Mesothelial cell of epicardium (in vitro differentiated cells): ENCODE data around the gene HEBP2. TPM values are rescaled to one million over a fixed set of nuclear protein-coding genes. Genes with fewer than 3 reads are reported as not detected.

ENCODE experiments used
- DNase-seq, 2 experiments: peaks; one replicate each; pipeline ENCODE4 v3.0.0; 2021; ENCODE audit warnings: low spot score in 2 of 2; ENCODE audit not compliant: unreplicated experiment in 2 of 2
- H3K27ac Mint-ChIP-seq: 2 replicates; pipeline ENCODE4 v1.8.0; 2021; ENCODE audit warnings: mixed read lengths
- H3K27me3 Mint-ChIP-seq: 2 replicates; pipeline ENCODE4 v1.8.0; 2021; ENCODE audit warnings: low read depth, mixed read lengths
- H3K36me3 Mint-ChIP-seq: 2 replicates; pipeline ENCODE4 v1.8.0; 2021; ENCODE audit warnings: mixed read lengths
- H3K4me1 Mint-ChIP-seq: 2 replicates; pipeline ENCODE4 v1.8.0; 2021; ENCODE audit warnings: mixed read lengths
- H3K4me3 Mint-ChIP-seq: 2 replicates; pipeline ENCODE4 v1.8.0; 2021; ENCODE audit warnings: mild to moderate bottlenecking, moderate library complexity, mixed read lengths
- H3K9me3 Mint-ChIP-seq: 2 replicates; pipeline ENCODE4 v1.8.0; 2021; ENCODE audit warnings: mixed read lengths
- total RNA-seq: library from RNA; stranded (reverse); gene quantifications from 3 replicates; pipeline ENCODE4 v1.2.1, GENCODE V29; 2021
- TF ChIP-seq, protein P1 (sequence below): fragments of 200-600 bp; sonication (generic); IDR thresholded peaks from one replicate; pipeline ENCODE4 v1.5.0; 2021; ENCODE audit warnings: antibody characterized with exemption; ENCODE audit not compliant: unreplicated experiment

Gene HEBP2
- total RNA-seq, 1 donor from 2014 or later = 53.7 TPM

DNA sequence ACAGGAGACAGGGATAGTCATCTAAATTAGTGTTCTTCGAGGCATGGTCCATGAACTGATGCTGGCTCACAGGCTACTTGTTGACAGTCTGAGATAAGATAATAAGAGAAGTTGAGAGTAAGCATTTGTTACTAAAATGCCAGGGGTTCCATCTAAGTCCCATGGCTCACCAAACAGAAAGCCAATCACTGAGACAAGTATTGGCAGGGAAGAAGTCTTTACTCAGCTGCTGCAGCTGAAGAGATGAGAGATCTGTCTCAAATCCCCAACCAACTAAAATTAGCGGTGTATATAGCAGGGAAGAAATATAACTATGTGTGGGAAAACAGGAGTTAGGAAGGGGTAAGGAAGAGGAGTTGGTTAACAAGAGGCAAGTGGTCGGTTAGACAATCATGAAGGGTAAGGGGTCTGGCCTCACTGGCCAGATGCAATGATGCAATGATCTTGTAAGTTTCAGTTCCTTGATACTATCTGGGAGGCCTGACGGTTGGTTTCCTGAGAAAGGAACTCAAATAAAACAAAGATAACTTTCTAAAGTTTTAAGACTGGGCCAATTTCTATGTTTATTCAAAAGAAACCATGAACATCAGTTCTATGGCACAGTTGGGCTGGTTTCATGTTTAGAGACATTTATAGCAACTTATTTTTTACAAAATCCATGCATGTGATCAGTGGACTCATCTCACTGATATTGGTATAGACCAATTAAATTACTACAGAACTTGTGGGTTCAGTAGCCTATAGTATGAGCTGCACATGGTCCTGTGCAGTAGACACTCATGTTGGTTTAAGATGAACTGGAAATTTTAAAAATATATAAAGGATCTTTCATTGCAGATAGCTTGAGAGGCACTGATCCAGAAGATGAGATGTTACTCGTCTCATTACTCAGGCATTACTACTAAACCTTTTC is 9.9 kb upstream of the HEBP2 start:
- Mint-ChIP-seq H3K36me3 (no peaks in the 10 kb centered on the region), H3K9me3 (no peaks in the 10 kb centered on the region), H3K4me3 (no peak overlapping the region), H3K27me3 (no peaks in the 10 kb centered on the region), H3K4me1 (peaks cover 21% of the 10 kb centered on the region), H3K27ac (no peak overlapping the region)
- no peak for DNase-seq
- TF ChIP-seq, protein P1, sequence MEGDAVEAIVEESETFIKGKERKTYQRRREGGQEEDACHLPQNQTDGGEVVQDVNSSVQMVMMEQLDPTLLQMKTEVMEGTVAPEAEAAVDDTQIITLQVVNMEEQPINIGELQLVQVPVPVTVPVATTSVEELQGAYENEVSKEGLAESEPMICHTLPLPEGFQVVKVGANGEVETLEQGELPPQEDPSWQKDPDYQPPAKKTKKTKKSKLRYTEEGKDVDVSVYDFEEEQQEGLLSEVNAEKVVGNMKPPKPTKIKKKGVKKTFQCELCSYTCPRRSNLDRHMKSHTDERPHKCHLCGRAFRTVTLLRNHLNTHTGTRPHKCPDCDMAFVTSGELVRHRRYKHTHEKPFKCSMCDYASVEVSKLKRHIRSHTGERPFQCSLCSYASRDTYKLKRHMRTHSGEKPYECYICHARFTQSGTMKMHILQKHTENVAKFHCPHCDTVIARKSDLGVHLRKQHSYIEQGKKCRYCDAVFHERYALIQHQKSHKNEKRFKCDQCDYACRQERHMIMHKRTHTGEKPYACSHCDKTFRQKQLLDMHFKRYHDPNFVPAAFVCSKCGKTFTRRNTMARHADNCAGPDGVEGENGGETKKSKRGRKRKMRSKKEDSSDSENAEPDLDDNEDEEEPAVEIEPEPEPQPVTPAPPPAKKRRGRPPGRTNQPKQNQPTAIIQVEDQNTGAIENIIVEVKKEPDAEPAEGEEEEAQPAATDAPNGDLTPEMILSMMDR = no peak

DNA sequence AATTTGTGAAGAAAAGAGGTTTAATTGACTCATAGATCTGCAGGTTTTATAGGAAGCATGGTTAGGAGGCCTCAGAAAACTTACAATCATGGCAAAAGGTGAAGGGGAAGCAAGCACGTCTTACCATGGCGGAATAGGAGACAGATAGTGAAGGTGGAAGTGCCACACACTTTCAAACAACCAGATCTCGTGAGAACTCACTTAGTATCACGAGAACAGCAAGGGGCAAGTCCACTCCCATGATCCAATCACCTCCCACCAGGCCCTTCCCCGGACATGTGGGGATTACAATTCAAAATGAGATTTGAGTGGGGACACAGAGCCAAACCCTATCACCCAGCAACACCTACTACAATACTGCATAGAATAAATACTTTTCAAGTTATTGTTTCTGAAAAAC is 7.3 kb upstream of the HEBP2 start:
- Mint-ChIP-seq H3K9me3 (no peaks in the 10 kb centered on the region), H3K27ac (no peak overlapping the region), H3K27me3 (no peaks in the 10 kb centered on the region), H3K36me3 (no peaks in the 10 kb centered on the region), H3K4me1 (peaks cover 19% of the 10 kb centered on the region), H3K4me3 (no peak overlapping the region)
- TF ChIP-seq, protein P1 = no peak
- no peak for DNase-seq

DNA sequence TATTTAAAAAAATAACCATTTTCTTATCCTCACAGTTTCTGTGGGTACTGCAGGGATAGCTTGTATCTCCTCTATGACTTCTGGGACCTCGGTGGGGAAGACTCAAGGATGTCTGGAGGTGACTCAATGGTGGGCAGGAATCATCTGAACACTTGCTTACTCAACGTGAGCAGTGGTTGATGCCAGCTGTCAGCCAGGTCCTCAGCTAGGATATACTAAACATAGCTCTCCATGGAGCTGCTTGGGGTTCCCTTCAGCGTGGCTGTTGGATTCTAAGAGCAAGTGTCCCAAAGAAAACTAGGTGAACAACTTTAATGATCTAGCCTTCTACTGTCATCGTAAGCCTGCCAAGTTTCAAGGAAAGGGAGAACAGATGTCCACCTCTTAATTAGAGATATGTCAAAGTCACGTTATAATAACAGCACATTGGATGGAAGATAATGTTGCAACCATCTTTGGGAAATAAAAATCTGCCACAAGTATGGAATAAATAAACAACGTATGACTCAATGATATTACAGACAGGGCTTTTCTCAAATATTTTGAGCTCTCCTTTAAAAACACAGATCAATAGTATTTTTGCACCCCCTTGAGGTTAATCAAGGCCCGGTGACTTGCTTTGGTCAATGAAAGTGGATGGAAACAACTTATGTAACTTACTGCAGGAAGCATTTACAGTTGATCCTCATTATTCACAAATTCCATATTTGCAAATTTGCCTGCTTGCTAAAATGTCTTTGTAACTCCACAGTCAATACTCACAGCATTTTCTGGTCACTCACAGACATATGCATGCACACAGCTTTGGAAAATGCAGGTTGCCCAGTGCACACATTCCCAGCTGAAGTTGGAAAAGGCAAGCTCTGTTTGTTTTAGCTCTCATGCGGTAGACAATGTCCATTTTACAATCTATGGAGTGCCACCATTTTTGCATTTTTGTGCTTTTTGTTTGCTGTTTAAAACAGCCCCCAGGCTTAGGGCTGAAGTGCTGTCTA is 6.6 kb upstream of the HEBP2 start:
- Mint-ChIP-seq H3K36me3 (no peaks in the 10 kb centered on the region), H3K27me3 (no peaks in the 10 kb centered on the region), H3K9me3 (no peaks in the 10 kb centered on the region), H3K27ac (no peak overlapping the region), H3K4me1 (peaks cover 19% of the 10 kb centered on the region), H3K4me3 (no peak overlapping the region)
- TF ChIP-seq, protein P1 = no peak
- no peak for DNase-seq

DNA sequence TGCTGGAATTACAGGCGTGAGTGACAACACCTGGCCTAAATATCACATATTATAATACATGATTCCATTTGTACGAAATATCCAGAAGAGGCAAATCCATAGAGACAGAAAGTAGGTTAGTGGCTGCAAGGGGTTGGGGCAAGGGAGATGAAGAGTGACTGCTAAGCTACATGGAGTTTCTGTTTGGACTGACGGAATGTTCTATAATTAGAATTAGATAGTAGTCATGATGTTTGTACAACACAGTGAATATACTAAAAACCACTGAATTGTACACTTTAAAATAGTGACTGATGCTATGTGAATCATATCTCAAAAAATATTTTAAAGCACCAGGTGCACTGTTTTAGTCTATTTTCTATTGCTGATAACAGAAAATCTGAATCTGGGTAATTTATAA is 3.7 kb upstream of the HEBP2 start:
- H3K9me3 Mint-ChIP-seq = no peaks in the 10 kb centered on the region
- no peak overlapping the region for H3K4me3 Mint-ChIP-seq
- TF ChIP-seq, protein P1 = no peak
- no peak overlapping the region for H3K27ac Mint-ChIP-seq
- H3K27me3 Mint-ChIP-seq = no peaks in the 10 kb centered on the region
- peaks cover 22% of the 10 kb centered on the region for H3K4me1 Mint-ChIP-seq
- no peak for DNase-seq
- H3K36me3 Mint-ChIP-seq = no peaks in the 10 kb centered on the region

DNA sequence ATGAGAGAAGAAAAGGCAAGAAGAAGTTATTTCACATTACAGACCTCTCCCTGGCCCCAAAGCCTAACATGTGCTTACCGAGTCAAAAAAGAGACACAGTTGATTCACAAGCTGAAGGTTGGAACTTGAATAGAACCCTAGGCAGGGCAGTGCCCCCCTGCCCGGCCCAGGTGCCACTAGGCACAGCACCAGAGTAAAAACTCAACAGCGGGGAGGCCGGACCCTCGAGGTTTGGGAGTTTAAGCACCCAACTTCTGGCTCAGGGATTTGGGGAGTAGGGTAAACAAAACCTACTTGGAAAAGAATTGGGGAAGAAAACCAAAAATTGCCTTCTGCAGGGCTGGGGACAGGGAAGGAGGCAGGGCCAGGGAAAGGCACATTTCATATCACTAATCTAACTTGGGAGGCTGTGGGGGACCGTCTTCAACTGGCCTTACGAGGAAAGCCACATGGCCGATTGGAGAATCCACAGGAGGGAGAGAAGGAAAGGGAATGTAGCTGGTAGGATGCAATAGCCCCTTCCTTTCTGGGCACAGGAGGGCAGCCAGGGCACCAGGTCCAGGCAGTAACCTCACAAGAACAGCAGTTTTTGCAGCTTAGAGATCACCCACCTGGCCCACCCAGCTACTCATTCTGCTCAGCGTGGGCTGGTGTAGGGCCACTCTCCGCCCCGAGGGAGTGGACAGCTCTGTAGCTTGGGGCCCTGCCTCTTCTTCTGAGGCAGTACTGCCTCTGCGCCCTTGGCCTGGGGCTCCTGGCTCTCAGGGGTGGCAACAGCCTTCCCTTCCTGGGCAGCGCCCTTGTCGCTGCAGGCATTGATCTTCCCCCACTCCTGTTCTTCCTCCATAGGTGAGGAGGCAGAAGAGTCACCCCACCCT is 1.8 kb upstream of the HEBP2 start:
- peak overlapping the region; percentile 28 for H3K4me3 Mint-ChIP-seq
- peaks cover 26% of the 10 kb centered on the region for H3K4me1 Mint-ChIP-seq
- TF ChIP-seq, protein P1 = no peak
- peaks cover 8% of the 10 kb centered on the region for H3K36me3 Mint-ChIP-seq
- H3K9me3 Mint-ChIP-seq = no peaks in the 10 kb centered on the region
- DNase-seq = no peak
- peak overlapping the region; percentile 19 for H3K27ac Mint-ChIP-seq
- no peaks in the 10 kb centered on the region for H3K27me3 Mint-ChIP-seq
